ENCODE data around the gene RMND5B.

GRCh38 chr5:178116143-178116885 lies 14.5 kb upstream of the RMND5B start:
- no peak for TF ChIP-seq CTCF (conservative IDR thresholded peaks at IDR 0.05)
- no peak for TF ChIP-seq EZH2 (IDR thresholded peaks at IDR 0.05; ENCODE audit: low read depth)

All from PC-9 (cell line).